ENCODE results near the gene VSNL1.
A peak's percentile ranks its signal among the peaks of the same experiment; 100 is the strongest.

The VSNL1 gene

GRCh38 chr2:17648581-17648980 lies 108.1 kb downstream of the VSNL1 start:
- DNase-seq (ENCODE audit: low spot score), result no peak
- in situ Hi-C loops (cut with MboI; ENCODE audit: low pct_unique_long_range_greater_than_20kb, low sequenced_read_pairs, unreplicated experiment), result no loop called here
- no peak for TF ChIP-seq CTCF (IDR thresholded peaks at IDR 0.05; ENCODE audit: extremely low read depth, insufficient read depth, missing control alignments)

- TF ChIP-seq CTCF (IDR thresholded peaks at IDR 0.05; ENCODE audit: extremely low read depth, insufficient read depth, missing control alignments), result no peak
- in situ Hi-C loops (cut with MboI; ENCODE audit: low pct_unique_long_range_greater_than_20kb, low sequenced_read_pairs, unreplicated experiment), result no loop called here
- DNase-seq (ENCODE audit: low spot score), result no peak
These were observed 108.5 kb downstream of the VSNL1 start for GRCh38 chr2:17649026-17649425.

- in situ Hi-C loops (cut with MboI; ENCODE audit: low pct_unique_long_range_greater_than_20kb, low sequenced_read_pairs, unreplicated experiment), result no loop called here
- TF ChIP-seq CTCF (IDR thresholded peaks at IDR 0.05; ENCODE audit: extremely low read depth, insufficient read depth, missing control alignments), result no peak
- no peak for DNase-seq (ENCODE audit: low spot score)
These were observed 112.3 kb downstream of the VSNL1 start for GRCh38 chr2:17652681-17653394.

- in situ Hi-C loops (cut with MboI; ENCODE audit: low pct_unique_long_range_greater_than_20kb, low sequenced_read_pairs, unreplicated experiment), result no loop called here
These were observed 117.3 kb downstream of the VSNL1 start for GRCh38 chr2:17657759-17658158.

GRCh38 chr2:17658251-17658843 lies 117.9 kb downstream of the VSNL1 start:
- no peak for TF ChIP-seq CTCF (IDR thresholded peaks at IDR 0.05; ENCODE audit: extremely low read depth, insufficient read depth, missing control alignments)
- DNase-seq (ENCODE audit: low spot score), result peak; percentile 54
- in situ Hi-C loops (cut with MboI; ENCODE audit: low pct_unique_long_range_greater_than_20kb, low sequenced_read_pairs, unreplicated experiment), result no loop called here

More at GRCh38 chr2:17657759-17658158, 117.3 kb downstream of the VSNL1 start:
- no peak for TF ChIP-seq CTCF (IDR thresholded peaks at IDR 0.05; ENCODE audit: extremely low read depth, insufficient read depth, missing control alignments)
- DNase-seq (ENCODE audit: low spot score), result no peak

GRCh38 chr2:17660219-17660618 lies 119.7 kb downstream of the VSNL1 start:
- no peak for DNase-seq (ENCODE audit: low spot score)
- no peak for TF ChIP-seq CTCF (IDR thresholded peaks at IDR 0.05; ENCODE audit: extremely low read depth, insufficient read depth, missing control alignments)
- in situ Hi-C loops (cut with MboI; ENCODE audit: low pct_unique_long_range_greater_than_20kb, low sequenced_read_pairs, unreplicated experiment), result no loop called here

Measured in GM13977 (cell line).